NB4 (cell line): ENCODE data around the gene HAO1.

Experiments
- CTCF ChIP-seq: IDR thresholded peaks from one replicate; pipeline ENCODE4 v1.5.1; 2012; ENCODE audit warnings: low read depth, low read length
- MYC ChIP-seq: IDR thresholded peaks from 2 replicates; pipeline ENCODE4 v1.6.1; 2011; ENCODE audit warnings: low read depth, low read length
- POLR2A ChIP-seq: IDR thresholded peaks from 2 replicates; pipeline ENCODE4 v1.6.1; 2011; ENCODE audit warnings: mild to moderate bottlenecking; ENCODE audit not compliant: insufficient read length; ENCODE audit errors: extremely low read depth
- TF ChIP-seq, protein P1 (sequence below): IDR thresholded peaks from 2 replicates; pipeline ENCODE4 v1.6.1; 2011; ENCODE audit warnings: low read depth, low read length

GRCh38 chr20:7836076-7836475, 104.2 kb downstream of the HAO1 start:
- TF ChIP-seq CTCF = no peak
- no peak for TF ChIP-seq POLR2A
- TF ChIP-seq, protein P1, sequence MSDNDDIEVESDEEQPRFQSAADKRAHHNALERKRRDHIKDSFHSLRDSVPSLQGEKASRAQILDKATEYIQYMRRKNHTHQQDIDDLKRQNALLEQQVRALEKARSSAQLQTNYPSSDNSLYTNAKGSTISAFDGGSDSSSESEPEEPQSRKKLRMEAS = no peak
- TF ChIP-seq MYC = no peak
